Measurements from ENCODE around the gene MERTK.

DNA sequence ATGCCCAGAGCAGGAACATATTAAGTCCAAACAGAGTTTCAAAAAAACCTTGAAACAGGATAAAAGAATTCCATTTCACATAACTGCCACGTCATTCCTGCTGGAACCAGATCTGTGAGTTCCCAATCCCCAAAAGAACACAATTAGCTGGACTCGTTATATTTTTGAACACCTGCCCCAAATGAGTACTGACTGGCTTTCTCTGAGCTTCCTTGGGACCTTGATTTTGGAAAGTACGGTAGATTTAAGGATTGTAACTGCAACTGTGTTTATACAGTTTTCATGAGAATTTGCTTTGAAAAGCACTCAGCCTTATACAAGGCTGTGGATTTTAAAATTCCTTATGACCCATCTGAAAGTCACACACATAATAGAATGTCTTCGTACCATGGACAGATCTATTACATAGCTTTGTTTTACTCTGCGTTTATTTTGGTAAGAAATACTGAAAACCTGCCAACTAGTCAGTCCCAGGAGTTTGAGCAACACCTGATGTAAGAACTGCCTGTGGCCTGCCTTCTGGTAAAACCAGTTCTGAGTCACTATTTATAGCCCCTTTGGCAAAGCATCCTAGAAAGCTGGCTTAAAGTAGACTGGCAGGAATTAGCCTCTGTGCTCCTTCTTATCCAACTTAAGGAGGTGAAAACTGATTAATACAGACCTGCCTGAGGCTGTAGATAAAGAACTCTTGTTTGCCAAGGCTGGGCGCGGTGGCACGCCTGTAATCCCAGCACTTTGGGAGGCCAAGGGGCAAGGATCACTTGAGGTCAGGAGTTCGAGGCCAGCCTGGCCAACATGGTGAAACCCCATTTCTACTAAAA is 48.1 kb downstream of the MERTK start:
- TF ChIP-seq, protein P1, sequence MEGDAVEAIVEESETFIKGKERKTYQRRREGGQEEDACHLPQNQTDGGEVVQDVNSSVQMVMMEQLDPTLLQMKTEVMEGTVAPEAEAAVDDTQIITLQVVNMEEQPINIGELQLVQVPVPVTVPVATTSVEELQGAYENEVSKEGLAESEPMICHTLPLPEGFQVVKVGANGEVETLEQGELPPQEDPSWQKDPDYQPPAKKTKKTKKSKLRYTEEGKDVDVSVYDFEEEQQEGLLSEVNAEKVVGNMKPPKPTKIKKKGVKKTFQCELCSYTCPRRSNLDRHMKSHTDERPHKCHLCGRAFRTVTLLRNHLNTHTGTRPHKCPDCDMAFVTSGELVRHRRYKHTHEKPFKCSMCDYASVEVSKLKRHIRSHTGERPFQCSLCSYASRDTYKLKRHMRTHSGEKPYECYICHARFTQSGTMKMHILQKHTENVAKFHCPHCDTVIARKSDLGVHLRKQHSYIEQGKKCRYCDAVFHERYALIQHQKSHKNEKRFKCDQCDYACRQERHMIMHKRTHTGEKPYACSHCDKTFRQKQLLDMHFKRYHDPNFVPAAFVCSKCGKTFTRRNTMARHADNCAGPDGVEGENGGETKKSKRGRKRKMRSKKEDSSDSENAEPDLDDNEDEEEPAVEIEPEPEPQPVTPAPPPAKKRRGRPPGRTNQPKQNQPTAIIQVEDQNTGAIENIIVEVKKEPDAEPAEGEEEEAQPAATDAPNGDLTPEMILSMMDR (IDR thresholded peaks at IDR 0.05; ENCODE audit: low read depth, low read length, poor library complexity, severe bottlenecking): no peak
- TF ChIP-seq EZH2phosphoT487 (IDR thresholded peaks at IDR 0.05; ENCODE audit: borderline replicate concordance, low read length): no peak

Measured in DOHH2 (cell line).